Measurements from ENCODE around the gene ATP6V1F. TPM values are rescaled to one million over a fixed set of nuclear protein-coding genes. Genes with fewer than 3 reads are reported as not detected.

The ATP6V1F gene
- total RNA-seq, 1 experiment from 2014 or later: 149 TPM

DNA sequence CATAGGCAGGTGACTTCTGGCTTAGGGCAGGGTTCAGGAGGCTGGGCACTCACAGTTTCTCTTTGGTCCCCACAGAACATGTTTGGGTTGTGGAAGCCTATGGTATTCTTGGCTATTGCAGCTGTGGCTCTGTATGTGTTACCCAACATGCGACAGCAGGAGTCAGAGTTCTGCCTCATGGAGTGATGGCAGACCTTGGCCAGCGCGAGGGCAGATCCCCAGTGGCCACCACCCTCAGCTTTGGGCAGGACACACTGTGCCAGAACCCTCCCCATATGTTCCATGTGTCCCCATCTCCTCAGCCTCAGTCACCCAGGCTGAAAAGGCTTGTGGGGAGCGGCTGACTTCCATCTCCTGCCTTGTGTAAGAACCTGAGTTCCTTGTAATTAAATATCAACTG is 40.9 kb upstream of the ATP6V1F start:
- peaks cover 3 to 4% of the 10 kb centered on the region in 2 experiments for H3K4me1 ChIP-seq (ENCODE audit: control insufficient read depth in 1 of 2, insufficient read depth in 2 of 2, low read length in 2 of 2)
- H3K27me3 ChIP-seq (ENCODE audit: insufficient read depth, low read length): no peaks in the 10 kb centered on the region
- POLR2A ChIA-PET: no interaction called here
- no peaks in the 10 kb centered on the region for H3K36me3 ChIP-seq (ENCODE audit: control insufficient read depth in 1 of 2, insufficient read depth in 2 of 2, low read length in 2 of 2)
- DNase-seq (ENCODE audit: low read depth, low spot score) (no peak), ATAC-seq (peak; percentile 42; the same call in 1 of the 2 replicates)
- no peak overlapping the region for H3K4me2 ChIP-seq (ENCODE audit: low read length)
- no peaks in the 10 kb centered on the region for H3K79me2 ChIP-seq (ENCODE audit: insufficient read depth, low read length)
- H2AFZ ChIP-seq (ENCODE audit: low read depth, low read length, poor library complexity, severe bottlenecking): no peak overlapping the region
- no peak overlapping the region for H3K4me3 ChIP-seq (replicated peaks in 1 of 2; ENCODE audit: low read depth in 1 of 2, low read length in 2 of 2)
- H4K20me1 ChIP-seq (ENCODE audit: insufficient read depth): no peaks in the 10 kb centered on the region
- no peak overlapping the region for H3K27ac ChIP-seq (ENCODE audit: low read depth, low read length)
- TF ChIP-seq FOSL1 (IDR thresholded peaks at IDR 0.05; ENCODE audit: low read depth): no peak
- TF ChIP-seq, protein P1, sequence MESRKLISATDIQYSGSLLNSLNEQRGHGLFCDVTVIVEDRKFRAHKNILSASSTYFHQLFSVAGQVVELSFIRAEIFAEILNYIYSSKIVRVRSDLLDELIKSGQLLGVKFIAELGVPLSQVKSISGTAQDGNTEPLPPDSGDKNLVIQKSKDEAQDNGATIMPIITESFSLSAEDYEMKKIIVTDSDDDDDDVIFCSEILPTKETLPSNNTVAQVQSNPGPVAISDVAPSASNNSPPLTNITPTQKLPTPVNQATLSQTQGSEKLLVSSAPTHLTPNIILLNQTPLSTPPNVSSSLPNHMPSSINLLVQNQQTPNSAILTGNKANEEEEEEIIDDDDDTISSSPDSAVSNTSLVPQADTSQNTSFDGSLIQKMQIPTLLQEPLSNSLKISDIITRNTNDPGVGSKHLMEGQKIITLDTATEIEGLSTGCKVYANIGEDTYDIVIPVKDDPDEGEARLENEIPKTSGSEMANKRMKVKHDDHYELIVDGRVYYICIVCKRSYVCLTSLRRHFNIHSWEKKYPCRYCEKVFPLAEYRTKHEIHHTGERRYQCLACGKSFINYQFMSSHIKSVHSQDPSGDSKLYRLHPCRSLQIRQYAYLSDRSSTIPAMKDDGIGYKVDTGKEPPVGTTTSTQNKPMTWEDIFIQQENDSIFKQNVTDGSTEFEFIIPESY (IDR thresholded peaks at IDR 0.05; ENCODE audit: extremely low read depth, insufficient replicate concordance, low read length): no peak
- no peak for TF ChIP-seq POLR2A (IDR thresholded peaks at IDR 0.05; ENCODE audit: borderline replicate concordance, extremely low read depth, insufficient read depth, insufficient read length)
- TF ChIP-seq CBX3 (IDR thresholded peaks at IDR 0.05; ENCODE audit: low read depth): no peak
- TF ChIP-seq CEBPB (IDR thresholded peaks at IDR 0.05; ENCODE audit: low read depth): no peak
- no peak for TF ChIP-seq JUND (IDR thresholded peaks at IDR 0.05)
- TF ChIP-seq SP1 (IDR thresholded peaks at IDR 0.05; ENCODE audit: low read depth): no peak
- no peak for TF ChIP-seq SRF (IDR thresholded peaks at IDR 0.05; ENCODE audit: low read depth)
- no peak for TF ChIP-seq EZH2phosphoT487 (IDR thresholded peaks at IDR 0.05; ENCODE audit: borderline replicate concordance)
- no peak for TF ChIP-seq ZNF274 (IDR thresholded peaks at IDR 0.05; ENCODE audit: low read depth, low read length)
- no peak for TF ChIP-seq EZH2 (IDR thresholded peaks at IDR 0.05)
- no peak for TF ChIP-seq SIN3A (IDR thresholded peaks at IDR 0.05; ENCODE audit: low read depth)
- no peak for TF ChIP-seq RAD21 (IDR thresholded peaks at IDR 0.05; ENCODE audit: low read depth)
- TF ChIP-seq, protein P2, sequence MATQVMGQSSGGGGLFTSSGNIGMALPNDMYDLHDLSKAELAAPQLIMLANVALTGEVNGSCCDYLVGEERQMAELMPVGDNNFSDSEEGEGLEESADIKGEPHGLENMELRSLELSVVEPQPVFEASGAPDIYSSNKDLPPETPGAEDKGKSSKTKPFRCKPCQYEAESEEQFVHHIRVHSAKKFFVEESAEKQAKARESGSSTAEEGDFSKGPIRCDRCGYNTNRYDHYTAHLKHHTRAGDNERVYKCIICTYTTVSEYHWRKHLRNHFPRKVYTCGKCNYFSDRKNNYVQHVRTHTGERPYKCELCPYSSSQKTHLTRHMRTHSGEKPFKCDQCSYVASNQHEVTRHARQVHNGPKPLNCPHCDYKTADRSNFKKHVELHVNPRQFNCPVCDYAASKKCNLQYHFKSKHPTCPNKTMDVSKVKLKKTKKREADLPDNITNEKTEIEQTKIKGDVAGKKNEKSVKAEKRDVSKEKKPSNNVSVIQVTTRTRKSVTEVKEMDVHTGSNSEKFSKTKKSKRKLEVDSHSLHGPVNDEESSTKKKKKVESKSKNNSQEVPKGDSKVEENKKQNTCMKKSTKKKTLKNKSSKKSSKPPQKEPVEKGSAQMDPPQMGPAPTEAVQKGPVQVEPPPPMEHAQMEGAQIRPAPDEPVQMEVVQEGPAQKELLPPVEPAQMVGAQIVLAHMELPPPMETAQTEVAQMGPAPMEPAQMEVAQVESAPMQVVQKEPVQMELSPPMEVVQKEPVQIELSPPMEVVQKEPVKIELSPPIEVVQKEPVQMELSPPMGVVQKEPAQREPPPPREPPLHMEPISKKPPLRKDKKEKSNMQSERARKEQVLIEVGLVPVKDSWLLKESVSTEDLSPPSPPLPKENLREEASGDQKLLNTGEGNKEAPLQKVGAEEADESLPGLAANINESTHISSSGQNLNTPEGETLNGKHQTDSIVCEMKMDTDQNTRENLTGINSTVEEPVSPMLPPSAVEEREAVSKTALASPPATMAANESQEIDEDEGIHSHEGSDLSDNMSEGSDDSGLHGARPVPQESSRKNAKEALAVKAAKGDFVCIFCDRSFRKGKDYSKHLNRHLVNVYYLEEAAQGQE (IDR thresholded peaks at IDR 0.05; ENCODE audit: low read depth): no peak
- TF ChIP-seq, protein P3, sequence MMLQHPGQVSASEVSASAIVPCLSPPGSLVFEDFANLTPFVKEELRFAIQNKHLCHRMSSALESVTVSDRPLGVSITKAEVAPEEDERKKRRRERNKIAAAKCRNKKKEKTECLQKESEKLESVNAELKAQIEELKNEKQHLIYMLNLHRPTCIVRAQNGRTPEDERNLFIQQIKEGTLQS (IDR thresholded peaks at IDR 0.05): no peak
- no peak for TF ChIP-seq EGR1 (IDR thresholded peaks at IDR 0.05; ENCODE audit: low read depth)
- RAD21 ChIA-PET (ENCODE audit: low non-redundant PET in 1 of 2, low total read pairs in 2 of 2, uncharacterized antibody in 2 of 2, unreplicated experiment in 2 of 2): no interaction called here
- no peaks in the 10 kb centered on the region for H3K9me2 ChIP-seq (ENCODE audit: insufficient read depth)
- BruUV-seq (replicated peaks): no TSS peak
- CTCF ChIA-PET: no interaction called here
- intact Hi-C loops (cut with micrococcal nuclease): no loop called here
- H3K9me3 ChIP-seq (ENCODE audit: control insufficient read depth in 1 of 2, insufficient read depth in 1 of 2, low read depth in 1 of 2, low read length in 2 of 2): no peaks in the 10 kb centered on the region
- no peak overlapping the region for H3K9ac ChIP-seq (ENCODE audit: low read length)
